NCI-H748 (cell line): ENCODE data around the gene CRB2.
"Not testable (repeated sequence)": the region's sequence is repeated elsewhere in the genome, so short reads cannot be mapped to it uniquely, and the experiment has no call there.

Source experiments
- DNase-seq: peaks from one replicate; lab custom pipeline; 2025; ENCODE audit not compliant: unreplicated experiment; lab: John Stamatoyannopoulos, UW

Gene CRB2

DNA sequence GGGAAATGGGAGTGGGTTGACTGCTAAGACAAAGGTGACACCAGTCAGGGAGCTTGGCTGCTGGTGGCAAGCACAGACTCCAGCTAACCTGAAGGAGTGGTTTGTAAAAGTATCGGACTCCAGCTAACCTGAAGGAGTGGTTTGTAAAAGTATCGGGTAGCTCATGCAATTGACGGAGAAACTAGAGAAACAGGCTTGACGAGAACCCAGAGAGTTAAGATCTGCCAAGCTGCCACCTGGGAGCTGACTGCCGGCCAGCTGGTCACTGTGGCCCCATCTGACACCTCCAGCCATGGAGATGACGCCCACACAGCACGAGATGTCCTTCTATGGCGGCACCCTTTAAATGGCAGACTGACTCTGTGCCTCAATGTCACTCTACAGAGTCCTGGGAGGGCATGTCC, 28.3 kb upstream of the CRB2 start:
- peak; percentile 45 for DNase-seq

DNA sequence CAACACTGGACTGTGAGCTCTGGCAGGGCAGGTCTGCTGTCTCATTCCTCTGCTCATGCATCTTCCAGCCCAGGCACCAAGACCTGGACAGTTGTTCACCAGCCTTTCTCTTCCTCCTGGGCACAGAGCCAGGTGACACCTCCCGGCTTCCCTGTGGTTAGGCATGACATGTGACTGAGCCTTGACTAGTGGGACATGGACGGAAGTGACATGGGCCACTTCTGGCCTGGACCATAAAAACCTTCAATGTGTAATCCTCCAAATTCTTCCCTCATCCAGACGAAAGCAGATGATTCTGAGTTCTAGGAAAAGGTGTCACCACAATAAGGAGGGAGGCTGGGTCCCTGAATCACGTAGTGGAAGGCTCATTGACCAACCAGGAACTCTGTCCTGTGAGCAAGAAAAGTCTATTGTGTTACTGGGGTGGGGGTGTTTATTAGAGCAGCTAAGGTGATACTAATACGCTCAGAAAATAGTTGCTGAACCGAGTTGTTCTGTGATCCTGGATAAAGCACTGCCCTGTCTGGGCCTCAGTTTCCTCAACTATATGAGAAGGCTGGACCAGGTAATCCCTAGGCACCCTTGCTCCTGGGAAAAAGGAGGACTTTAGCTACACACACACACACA, 26.6 kb upstream of the CRB2 start:
- peak; percentile 17 for DNase-seq

DNA sequence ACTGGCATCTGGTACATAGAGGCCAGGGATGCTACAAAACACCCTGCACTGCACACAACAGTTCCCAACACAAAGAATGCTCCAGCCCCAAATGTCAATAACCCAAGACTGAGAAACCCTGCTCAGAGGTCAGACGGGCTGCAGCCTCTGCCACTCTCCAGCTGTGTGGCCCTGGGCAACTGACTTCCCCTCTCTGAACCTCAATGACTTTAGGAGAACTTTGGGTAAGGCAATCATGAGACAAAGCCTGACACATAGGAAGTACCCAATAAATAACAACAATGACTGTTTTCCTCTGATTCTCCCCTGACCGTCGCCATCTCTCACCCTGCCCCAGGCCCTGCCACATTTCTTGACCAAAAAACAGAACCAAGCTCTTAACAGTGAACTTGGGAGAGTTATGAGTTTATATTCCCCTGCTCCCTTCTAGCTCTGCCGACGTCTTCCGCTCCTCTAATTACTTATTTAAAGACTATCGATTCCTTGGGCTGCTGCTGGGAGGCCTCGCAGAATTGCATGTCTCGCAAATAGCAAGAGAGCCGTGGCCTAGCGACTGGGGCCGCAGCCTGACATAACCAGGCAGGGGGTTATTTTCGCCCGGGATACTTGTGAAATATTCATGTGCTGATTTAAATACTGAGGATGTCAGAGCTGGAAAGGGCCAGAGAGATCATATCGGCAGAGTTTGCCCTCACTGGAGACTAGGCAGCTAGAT, 24.5 kb upstream of the CRB2 start:
- DNase-seq: no peak

DNA sequence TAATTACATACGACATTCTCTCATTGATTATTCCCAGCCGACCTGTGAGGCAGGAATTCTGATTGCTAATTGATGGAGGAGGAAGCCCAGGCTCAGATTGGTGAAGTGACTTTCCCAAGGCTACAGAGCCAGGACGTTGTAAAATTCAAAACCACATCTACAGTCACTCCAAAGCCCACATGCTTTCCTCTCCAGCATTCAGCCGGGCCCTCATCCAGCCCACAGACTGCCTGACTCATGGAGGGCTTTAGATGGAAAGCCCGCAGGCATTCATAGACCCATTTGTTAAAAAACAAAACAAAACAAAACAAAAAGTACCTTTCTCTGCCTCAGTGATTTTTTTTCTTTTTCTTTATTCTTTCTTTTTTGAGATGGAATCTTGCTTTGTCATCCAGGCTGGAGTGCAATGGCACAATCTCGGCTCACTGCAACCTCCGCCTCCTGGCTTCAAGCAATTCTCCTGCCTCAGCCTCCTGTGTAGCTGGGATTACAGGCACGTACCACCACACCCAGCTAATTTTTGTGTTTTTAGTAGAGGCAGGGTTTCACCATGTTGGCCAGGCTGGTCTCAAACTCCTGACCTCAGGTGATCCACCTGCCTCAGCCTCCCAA, 22.8 kb upstream of the CRB2 start:
- DNase-seq: not testable (repeated sequence)

DNA sequence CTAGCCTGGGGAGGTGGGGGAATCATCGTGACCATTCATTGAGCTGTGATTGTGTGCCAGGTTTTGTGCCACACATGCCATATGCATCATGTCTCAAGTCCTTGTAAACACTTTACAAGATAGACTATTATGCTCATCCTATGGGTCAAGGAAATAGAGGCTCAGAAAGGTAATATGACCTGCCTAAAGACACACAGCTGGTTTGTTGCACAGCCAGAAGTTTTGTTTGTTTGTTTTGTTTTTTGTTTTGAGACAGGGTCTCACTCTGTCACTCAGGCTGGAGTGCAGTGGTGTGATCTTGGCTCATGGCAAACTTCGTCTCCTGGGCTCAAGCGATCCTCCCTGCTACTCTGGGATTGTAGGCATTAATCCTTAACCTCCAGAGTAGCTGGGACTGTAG, 21.4 kb upstream of the CRB2 start:
- no peak for DNase-seq

DNA sequence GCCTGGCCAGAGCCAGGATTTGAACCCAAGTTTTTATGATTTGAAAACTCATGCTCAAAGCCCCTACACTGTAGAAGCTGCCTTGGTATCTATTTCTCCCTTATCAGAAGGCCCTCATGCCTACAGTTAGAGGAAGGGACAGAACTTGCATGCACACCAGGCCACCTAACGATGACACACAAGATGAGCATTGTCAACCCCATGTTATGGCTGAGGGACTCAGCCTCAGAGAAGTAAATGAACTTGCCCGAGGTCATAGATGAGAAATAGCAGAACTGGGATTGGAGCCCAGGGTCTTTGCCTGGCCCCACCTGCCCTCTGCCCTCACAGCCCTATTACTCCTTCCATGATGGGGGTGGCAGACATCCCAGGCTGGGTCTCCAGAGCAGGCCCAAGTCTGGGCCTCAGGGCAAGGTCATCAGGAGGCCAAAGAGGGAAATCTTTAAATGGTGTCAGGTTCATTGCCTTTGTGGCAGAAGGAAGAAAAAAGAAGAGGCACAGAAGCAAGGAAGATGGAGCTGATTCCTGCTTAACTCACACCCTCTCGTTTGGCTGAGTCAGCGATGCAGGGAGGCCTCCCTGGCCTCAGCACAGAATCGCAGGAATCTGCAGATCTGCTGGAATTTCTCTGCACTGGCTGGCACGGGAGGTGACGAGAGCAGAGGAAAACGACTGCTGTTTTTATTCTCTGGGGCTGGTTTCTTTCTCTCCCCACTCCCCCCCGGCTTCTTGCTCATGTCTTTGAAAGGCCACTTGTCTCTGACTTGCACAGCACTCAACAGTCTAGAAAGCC, 20.6 kb upstream of the CRB2 start:
- DNase-seq: no peak

DNA sequence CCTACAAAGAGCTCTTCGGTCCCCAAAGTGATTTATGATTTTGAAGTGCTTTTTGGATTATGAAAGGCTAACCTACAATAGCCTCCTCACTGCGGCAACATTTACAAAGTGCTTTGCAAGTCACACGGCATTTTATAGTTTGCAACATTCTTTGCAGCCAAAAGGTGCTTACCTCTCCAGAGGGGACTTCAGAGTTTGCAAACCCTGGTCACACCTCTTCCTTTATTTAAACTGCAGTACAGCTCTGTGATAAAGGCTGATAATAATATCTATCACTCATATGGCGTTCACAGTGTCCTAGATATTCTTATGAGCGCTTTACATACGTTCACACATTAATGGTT, 20.0 kb upstream of the CRB2 start:
- DNase-seq: no peak

DNA sequence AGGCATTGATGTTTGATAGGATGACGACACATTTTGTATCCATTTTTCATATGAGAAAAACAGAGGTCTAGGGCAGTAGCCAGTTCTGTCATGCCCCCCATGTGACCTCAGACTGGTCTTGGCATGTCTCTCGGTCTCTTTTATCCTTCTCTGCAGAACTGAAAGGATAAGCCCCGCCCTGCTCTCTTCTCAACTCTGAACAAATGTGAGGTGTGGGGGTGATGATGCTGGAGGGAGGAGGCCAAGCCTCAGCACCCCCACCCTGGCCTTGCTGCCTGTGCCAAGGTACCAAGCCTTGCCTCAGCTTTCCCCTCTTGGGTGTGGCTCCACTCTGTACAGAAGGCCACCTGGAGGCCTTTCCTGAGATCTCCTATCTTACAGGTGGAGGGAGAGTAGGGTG, 19.5 kb upstream of the CRB2 start:
- no peak for DNase-seq

DNA sequence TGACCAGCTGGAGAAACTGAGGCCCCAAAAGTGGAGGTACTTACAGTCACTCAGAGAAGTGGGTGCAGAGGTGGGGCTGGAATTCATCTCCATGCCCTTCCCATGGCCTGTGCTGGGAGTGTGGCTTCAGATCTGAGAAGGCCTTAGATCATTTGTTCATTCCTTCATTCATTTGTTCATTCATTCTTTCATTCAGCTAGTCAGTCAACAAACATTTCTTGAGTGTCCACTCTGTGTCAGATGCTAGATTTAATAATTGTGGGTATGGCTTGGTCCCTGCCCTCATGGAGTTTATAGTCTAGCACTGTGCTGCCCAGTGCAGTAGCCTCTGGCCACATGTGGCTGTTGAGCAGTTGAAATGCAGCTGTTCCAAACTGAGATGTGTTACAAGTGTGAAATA, 19.0 kb upstream of the CRB2 start:
- no peak for DNase-seq

DNA sequence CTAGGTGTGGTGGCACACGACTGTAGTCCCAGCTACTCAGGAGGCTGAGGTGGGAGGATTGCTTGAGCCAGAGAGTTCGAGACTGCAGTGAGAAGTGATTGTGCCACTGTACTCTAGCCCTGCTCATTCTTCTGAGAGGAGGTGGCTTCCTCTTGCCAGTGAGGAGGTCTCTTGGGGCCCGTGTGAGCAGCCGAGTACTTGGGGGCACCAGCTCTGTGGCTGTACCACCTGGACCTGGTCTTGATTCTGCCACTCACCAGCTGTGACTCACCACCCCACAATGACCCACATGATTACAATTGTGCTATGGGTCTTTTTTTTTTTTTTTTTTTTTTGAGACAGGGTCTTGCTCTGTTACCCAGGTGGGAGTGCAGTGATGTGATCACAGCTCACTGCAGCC, 18.0 kb upstream of the CRB2 start:
- DNase-seq: no peak

DNA sequence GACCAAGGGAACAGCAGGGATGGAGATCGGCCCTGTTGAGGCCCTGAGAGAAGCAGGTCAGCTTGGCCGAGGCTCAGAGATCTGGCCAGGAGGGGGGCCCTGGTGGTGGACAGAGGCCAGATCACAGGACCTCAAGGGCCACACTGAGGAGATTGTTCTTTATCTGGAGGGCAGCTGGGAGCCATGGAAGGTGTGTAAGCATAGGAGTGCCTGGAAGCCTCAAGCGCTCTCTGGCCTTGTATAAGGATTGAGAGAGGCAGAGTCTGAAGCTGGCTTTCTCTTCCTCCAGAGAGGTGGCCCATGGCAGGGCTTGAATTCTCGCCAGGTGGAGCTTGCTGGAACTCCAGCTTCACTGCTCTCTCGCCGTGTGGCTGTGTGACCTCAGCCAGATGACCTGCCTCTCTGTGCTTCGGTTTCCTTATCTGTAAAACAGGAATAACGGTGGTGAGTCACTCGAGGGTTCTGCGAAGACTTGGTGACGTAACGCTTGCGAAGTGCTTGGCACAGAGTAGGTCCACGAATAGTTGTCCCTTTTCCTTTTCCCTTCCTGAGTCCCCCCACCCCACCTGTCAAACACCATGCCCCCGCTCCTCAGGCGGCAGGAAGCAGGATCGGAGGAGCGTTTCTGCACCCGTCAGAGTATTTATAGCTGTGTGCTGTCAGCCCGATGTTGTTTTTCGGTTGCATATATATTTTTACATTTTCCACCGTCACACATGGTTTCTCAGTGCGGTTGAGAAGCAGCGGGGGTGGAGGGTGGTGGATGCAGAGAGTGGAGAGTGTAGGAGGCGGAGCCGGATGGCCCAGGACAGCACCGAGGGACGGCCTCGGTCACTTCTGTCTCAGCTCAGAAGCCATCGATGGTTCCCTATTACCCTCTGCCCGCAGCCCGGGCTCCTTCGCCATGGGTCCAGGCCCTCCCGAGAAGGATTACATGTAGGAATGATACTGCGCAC, 17.0 kb upstream of the CRB2 start:
- DNase-seq: no peak

DNA sequence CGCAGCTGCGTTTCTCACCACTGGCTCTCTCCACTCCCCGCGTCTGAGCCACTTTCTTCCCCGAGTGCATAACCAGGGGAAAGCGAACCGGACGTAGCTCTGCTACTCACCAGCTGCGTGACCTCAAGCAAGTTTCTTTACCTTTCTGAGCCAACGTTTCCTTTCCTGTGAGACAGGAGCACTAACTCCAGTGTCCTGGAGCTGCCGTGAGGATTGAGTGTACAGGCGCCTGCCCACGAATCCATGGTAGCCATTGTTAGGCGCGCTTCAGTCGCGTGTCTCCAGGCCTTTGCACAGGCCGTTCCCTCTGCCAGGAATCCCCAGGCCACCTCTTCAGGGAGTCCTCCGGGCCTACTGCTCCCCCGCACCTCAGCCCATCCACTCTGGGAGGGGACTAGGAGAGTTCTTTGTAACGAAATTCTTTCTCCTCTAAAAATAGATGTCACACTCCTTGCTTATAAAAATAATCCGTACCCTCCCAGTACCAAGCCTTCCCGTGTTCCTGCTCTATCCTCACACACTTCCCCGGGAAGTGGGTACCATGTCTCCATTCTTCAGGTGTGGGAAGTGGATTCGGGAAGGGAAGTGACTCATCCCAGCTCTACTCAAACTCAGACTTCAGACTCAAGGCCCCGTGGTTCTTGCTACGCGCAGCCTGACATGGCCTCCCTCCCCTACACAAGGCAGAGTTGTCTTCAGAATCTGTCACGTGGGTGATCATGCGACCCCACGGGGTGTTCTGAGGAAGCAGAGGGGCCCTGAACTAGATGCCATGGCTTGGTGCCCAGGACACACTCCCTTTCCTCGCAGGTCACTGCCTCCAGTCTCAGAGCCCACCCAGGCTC, 16.1 kb upstream of the CRB2 start:
- DNase-seq: no peak

DNA sequence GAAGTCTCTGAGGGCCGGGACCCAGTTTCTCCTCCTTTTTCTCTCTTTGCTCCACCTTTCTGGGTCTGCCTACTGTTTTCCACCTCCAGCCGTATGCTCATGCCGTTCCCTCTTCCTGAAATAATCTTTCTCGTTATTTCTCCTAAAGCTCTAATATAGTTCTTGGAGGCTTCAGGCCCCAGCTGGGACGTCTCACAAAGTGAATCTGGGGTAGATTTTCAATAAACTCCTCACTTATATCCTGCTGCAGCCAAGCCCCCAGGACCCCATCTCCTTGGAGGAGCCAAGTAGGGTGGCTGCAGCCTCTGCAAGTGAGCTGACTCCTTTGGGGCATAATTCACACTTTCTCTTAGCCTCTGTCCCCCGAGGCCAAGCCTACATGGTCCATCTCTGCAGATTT, 14.2 kb upstream of the CRB2 start:
- DNase-seq: no peak

DNA sequence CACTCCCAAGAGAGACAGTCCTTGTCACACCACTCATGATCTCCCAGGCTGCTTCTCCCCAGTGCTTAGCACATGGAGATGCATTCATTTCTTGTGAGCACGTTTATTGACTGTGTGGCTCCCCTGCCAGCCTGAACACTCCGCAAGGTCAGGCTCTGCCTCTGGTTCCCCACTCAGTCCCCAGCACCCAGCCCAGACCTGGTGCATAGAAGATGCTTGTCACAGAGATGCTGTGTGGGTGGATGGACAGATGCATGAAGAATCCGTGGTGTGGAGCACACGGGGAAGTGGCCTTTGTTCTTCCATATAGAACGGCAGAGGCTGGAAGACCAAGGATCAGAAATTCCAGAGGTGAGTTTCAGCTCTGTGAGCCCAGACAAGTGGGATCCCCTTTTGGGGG, 13.8 kb upstream of the CRB2 start:
- no peak for DNase-seq

DNA sequence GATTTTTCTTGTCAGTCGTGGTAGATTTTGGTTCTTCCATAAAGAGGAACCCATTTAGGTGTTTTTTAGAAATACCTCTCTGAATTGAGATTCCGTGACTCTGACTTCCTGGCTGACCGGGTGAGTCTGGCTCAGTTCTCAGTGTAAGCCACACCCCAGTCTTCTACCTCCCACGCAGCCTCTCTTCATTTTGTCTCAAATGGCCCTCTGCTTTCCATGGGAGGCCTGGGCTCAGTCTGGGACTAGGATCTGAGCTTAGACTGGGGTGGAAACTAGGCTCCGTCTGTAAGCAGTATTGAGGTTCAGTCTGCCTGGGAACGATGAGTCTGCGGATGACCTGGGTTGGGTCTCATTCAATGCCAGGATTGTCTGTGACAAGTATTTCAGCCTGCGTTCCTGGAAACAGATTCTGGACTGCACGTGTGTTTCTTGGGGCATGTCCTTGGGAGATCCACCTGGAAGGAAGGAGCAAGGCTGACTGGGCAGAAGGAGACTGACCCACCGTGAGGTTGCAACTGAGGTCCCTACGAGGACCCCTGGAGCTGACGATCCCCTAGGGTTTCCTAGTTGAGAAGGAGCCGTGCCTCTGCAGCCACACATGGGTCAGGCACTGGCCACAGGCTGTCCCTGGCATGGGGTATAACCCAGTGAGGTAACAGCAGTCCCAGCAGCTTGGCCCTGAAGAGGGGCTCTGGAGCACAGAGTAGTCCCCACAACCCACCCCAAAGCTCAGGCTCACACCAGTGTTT, 12.4 kb upstream of the CRB2 start:
- DNase-seq: no peak

DNA sequence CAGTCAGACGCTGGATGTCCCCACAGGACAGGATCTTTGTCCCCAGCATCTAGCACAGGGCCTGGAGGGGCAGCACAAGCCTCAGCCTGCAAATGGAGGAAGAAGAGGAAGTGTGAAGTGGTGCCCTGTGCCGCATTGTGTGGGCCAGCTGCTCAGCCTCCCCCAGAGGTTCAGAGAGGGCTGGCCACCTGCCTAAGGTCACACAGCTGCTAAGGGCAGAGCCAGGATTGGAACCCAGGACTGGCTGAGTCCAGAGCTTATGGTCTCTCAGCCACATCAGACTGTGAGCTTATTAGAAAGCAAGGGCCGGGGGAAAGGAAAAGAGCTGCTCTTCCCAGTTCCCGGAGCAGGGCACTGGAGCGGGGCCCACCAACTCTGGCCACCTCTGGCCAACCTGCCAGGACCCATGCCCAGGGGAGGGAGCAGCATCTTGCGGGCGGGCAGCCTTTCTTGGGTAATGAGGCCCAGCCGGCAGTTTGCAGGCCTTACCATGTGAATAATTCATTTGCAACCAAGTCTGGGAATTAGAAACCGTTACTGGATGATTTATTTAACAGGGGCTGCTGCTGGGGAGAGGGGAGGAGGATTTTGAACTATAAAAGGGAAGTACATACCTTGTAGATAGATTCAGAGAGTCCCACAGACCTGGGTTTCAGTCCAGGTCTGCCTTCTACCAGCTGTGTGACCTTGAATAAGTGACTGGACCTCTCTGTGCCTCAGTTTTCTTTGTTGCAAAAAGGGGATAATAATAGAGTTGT, 11.6 kb upstream of the CRB2 start:
- DNase-seq: no peak

DNA sequence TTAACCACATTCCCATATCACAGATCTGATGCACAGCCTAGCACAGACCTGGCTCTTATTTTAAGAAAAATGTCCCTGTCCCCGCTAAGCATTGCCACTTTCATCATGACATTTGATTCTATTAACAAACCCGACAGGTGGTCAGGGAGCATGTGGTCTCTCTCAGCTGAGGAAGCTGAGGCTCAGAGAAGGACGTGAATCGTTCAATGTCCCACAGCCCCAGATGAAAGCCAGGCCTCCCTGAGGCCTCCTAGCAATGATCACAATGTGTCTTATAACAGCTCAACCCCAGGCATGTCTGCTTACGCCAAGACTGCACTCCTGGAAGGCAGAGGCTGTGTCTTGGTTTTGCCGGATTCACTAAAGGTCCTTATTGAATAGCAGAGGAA, 10.4 kb upstream of the CRB2 start:
- no peak for DNase-seq

DNA sequence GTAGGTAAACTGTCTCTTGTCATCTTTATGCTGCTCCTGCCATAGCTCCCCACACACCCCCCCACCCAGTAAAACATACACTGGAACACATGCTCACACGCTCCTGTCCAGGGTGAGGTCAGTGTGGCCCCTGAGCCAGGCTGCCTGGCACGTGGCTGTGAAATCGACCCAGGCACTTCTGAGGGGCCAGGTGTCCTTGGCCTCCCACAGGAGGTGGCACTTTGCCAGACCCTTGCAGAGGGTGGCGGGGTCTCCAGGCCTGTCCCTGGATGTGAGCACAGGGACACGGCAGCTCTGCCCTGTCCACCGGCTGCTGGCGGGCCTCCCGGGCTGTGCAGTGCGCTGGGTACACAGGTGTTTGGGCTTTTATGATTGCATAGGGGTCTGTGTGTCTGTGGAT, 10.0 kb upstream of the CRB2 start:
- peak; percentile 36 for DNase-seq

DNA sequence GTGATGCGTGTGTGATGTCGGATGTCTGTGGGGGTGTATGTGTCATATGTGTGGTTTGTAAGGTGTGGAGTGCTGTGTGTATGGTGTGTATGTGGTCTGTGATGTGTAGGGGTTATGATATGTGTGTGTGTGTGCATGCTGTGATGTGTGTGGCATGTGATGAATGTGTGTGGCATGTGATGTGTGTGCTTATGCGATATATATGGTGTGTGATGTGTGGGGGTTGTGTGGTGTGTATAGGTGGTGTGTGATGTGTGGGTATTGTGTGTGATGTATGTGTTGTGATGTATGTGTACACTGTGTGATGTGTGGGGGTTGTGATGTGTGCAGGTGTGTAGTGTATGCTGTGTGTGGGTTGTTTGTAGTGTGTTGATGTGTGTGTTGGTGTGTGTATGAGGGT, 9.2 kb upstream of the CRB2 start:
- no peak for DNase-seq
